GM23338 (cell line): ENCODE results near the gene TNFAIP8L1. TPM values are rescaled to one million over a fixed set of nuclear protein-coding genes. Genes with fewer than 3 reads are reported as not detected.

Experiments
- ATAC-seq: fragments of 200-7000 bp; cut with Tn5 transposase; 3 replicates; pipeline ENCODE4 v1.9.1; 2020
- DNase-seq: peaks from one replicate; pipeline ENCODE4 v3.0.0-alpha.2; 2015; ENCODE audit warnings: low spot score
- H2AFZ ChIP-seq: fragments of 200-600 bp; sonication (generic); 2 replicates; pipeline ENCODE4 v1.8.0; 2016; ENCODE audit warnings: antibody characterized with exemption, mild to moderate bottlenecking, moderate library complexity
- H3F3A ChIP-seq: fragments of 200-600 bp; sonication (generic); replicated peaks from 2 replicates; pipeline ENCODE4 v1.8.0; 2017; ENCODE audit warnings: antibody characterized with exemption, mixed run types, low read depth
- H3K27ac ChIP-seq: fragments of 200-600 bp; sonication (generic); 2 replicates; pipeline ENCODE4 v1.6.1; 2016; ENCODE audit warnings: low read depth
- H3K27me3 ChIP-seq: fragments of 200-600 bp; sonication (generic); 2 replicates; pipeline ENCODE4 v1.8.0; 2016; ENCODE audit warnings: mild to moderate bottlenecking, mixed run types, moderate library complexity; ENCODE audit not compliant: insufficient read depth
- H3K36me3 ChIP-seq: fragments of 200-600 bp; sonication (generic); 2 replicates; pipeline ENCODE4 v1.8.0; 2016; ENCODE audit warnings: mild to moderate bottlenecking; ENCODE audit not compliant: insufficient read depth
- H3K4me1 ChIP-seq: fragments of 200-600 bp; sonication (generic); 2 replicates; pipeline ENCODE4 v1.8.0; 2016; ENCODE audit warnings: mild to moderate bottlenecking, moderate library complexity; ENCODE audit not compliant: insufficient read depth
- H3K4me2 ChIP-seq: fragments of 200-600 bp; sonication (generic); 2 replicates; pipeline ENCODE4 v1.7.1; 2017; ENCODE audit warnings: mixed run types
- H3K4me3 ChIP-seq: fragments of 200-600 bp; sonication (generic); 2 replicates; pipeline ENCODE4 v1.6.1; 2016; ENCODE audit warnings: mixed run types
- H3K79me2 ChIP-seq: fragments of 200-600 bp; sonication (generic); replicated peaks from 2 replicates; pipeline ENCODE4 v1.8.0; 2017; ENCODE audit warnings: mild to moderate bottlenecking; ENCODE audit not compliant: insufficient read depth
- H3K9me2 ChIP-seq: fragments of 200-600 bp; sonication (generic); 2 replicates; pipeline ENCODE4 v1.8.0; 2017; ENCODE audit not compliant: insufficient read depth
- H4K20me1 ChIP-seq: fragments of 200-600 bp; sonication (generic); replicated peaks from 2 replicates; pipeline ENCODE4 v1.8.0; 2017; ENCODE audit warnings: mild to moderate bottlenecking; ENCODE audit not compliant: insufficient read depth
- H3K27ac Mint-ChIP-seq: 2 replicates; pipeline ENCODE4 v1.8.0; 2020; ENCODE audit warnings: inconsistent platforms, mild to moderate bottlenecking, moderate library complexity, mixed read lengths
- H3K27me3 Mint-ChIP-seq: 3 replicates; pipeline ENCODE4 v1.8.0; 2022; ENCODE audit warnings: low read depth, mild to moderate bottlenecking, moderate library complexity, mixed read lengths, inconsistent platforms; ENCODE audit not compliant: insufficient read depth, poor library complexity
- H3K36me3 Mint-ChIP-seq: 3 replicates; pipeline ENCODE4 v1.8.0; 2021; ENCODE audit warnings: low read depth, mild to moderate bottlenecking, inconsistent platforms, moderate library complexity, mixed read lengths
- H3K4me1 Mint-ChIP-seq: 3 replicates; pipeline ENCODE4 v1.8.0; 2020; ENCODE audit warnings: mild to moderate bottlenecking, inconsistent platforms, mixed read lengths
- H3K4me3 Mint-ChIP-seq: 3 replicates; pipeline ENCODE4 v1.8.0; 2021; ENCODE audit warnings: moderate library complexity, mild to moderate bottlenecking, inconsistent platforms, mixed read lengths
- H3K9me3 Mint-ChIP-seq: 3 replicates; pipeline ENCODE4 v1.8.0; 2020; ENCODE audit warnings: moderate library complexity, mild to moderate bottlenecking, inconsistent platforms, mixed read lengths
- CREB1 ChIP-seq: fragments of 250-450 bp; sonication (Bioruptor Pico); IDR thresholded peaks from 2 replicates; pipeline ENCODE4 v1.5.0; 2020; ENCODE audit warnings: low read depth, mild to moderate bottlenecking, moderate library complexity
- CTCF ChIP-seq, 2 experiments: fragments of 200-600 bp in 1 of 2; sonication (generic) in 1 of 2; conservative IDR thresholded peaks; 2 replicates each; pipeline versions ENCODE4 v1.5.1 to v1.6.1; 2016 to 2017; ENCODE audit warnings: antibody characterized with exemption in 2 of 2, low read depth in 2 of 2, mild to moderate bottlenecking in 2 of 2, moderate library complexity in 1 of 2
- EZH2 ChIP-seq: fragments of 200-600 bp; sonication (generic); IDR thresholded peaks from one replicate; pipeline ENCODE4 v1.8.0; 2017; ENCODE audit warnings: antibody characterized with exemption, mild to moderate bottlenecking, low read depth; ENCODE audit not compliant: unreplicated experiment
- EZH2phosphoT487 ChIP-seq: fragments of 200-600 bp; sonication (generic); IDR thresholded peaks from one replicate; pipeline ENCODE4 v1.8.1; 2018; ENCODE audit warnings: antibody characterized with exemption; ENCODE audit not compliant: unreplicated experiment
- JUNB ChIP-seq: IDR thresholded peaks from one replicate; pipeline ENCODE4 v1.6.1; 2016; ENCODE audit warnings: antibody characterized with exemption; ENCODE audit not compliant: unreplicated experiment
- NANOG ChIP-seq: IDR thresholded peaks from 2 replicates; pipeline ENCODE4 v1.6.1; 2016; ENCODE audit warnings: antibody characterized with exemption, borderline replicate concordance
- POLR2AphosphoS5 ChIP-seq: IDR thresholded peaks from 2 replicates; pipeline ENCODE4 v1.6.1; 2016; ENCODE audit warnings: antibody characterized with exemption, low read depth
- STAT1 ChIP-seq: IDR thresholded peaks from one replicate; pipeline ENCODE4 v1.6.1; 2016; ENCODE audit warnings: antibody characterized with exemption; ENCODE audit not compliant: unreplicated experiment
- ZNF114 ChIP-seq: fragments of 250-450 bp; sonication (Bioruptor Pico); IDR thresholded peaks from 2 replicates; pipeline ENCODE4 v1.5.0; 2020; ENCODE audit warnings: mild to moderate bottlenecking, moderate library complexity
- ZNF331 ChIP-seq: fragments of 250-450 bp; sonication (Bioruptor Pico); IDR thresholded peaks from 2 replicates; pipeline ENCODE4 v1.5.0; 2020; ENCODE audit warnings: low read depth, mild to moderate bottlenecking, moderate library complexity
- polyA plus RNA-seq: library from polyadenylated mRNA; unstranded; fragments of >200 nt; fragmentation: Nextera tagmentation; extraction: Ambion mirVana; gene quantifications from 2 replicates; pipeline ENCODE4 v1.2.1, GENCODE V29; 2016
- total RNA-seq: library from RNA; depleted of rRNA; stranded (reverse); fragments of >200 nt; shearing (Covaris generic); gene quantifications from 2 replicates; pipeline ENCODE4 v1.2.3, GENCODE V29; 2014
- TF ChIP-seq, protein P1 (sequence below): IDR thresholded peaks from one replicate; pipeline ENCODE4 v1.6.1; 2018; ENCODE audit warnings: antibody characterized with exemption; ENCODE audit not compliant: unreplicated experiment
- TF ChIP-seq, protein P2 (sequence below): IDR thresholded peaks from 2 replicates; pipeline ENCODE4 v1.6.1; 2016; ENCODE audit warnings: antibody characterized with exemption
- TF ChIP-seq, protein P3 (sequence below): fragments of 250-450 bp; sonication (Bioruptor Pico); IDR thresholded peaks from 2 replicates; pipeline ENCODE4 v1.5.0; 2020; ENCODE audit warnings: mild to moderate bottlenecking, moderate library complexity

Gene TNFAIP8L1
- total and polyA plus RNA-seq, 2 experiments from 2014 or later = 2.7 to 4.1 TPM

GRCh38 chr19:4669723-4670480 is 30.6 kb downstream of the TNFAIP8L1 start, which contains the start of gene MYDGF:
TSS of gene MYDGF (minus strand) at chr19:4670342. CDS start at chr19:4670334, 8 bp downstream.
- Histone ChIP-seq H3K79me2 (peaks cover 19% of the 10 kb centered on the region), H3K4me1 (0 out of 2 replicates have a peak, but pooled peaks cover 5% of the 10 kb centered on the region), H3F3A (peaks cover 15% of the 10 kb centered on the region; the same call in 1 of the 2 replicates), H3K4me3 (peak within 1 kb of the TSS; percentile 91), H3K27ac (no peak within 1 kb of the TSS; the same call in 1 of the 2 replicates), H3K27me3 (no peaks in the 10 kb centered on the region), H4K20me1 (0 out of 2 replicates have a peak, but pooled peaks cover 2% of the 10 kb centered on the region), H2AFZ (peak within 1 kb of the TSS; percentile 87), H3K9me2 (no peaks in the 10 kb centered on the region), H3K4me2 (peak within 1 kb of the TSS; percentile 91), H3K36me3 (no peaks in the 10 kb centered on the region)
- peaks cover 7% of the 10 kb centered on the region for H3K27me3 Mint-ChIP-seq
- H3K27ac Mint-ChIP-seq = peak within 1 kb of the TSS; percentile 92
- TF ChIP-seq CREB1 (CRISPR knock-in tag) = peak; percentile 86
- no peak for TF ChIP-seq STAT1
- no peak for TF ChIP-seq ZNF331 (CRISPR knock-in tag)
- TF ChIP-seq EZH2 = no peak
- no peak for TF ChIP-seq NANOG
- TF ChIP-seq, protein P1, sequence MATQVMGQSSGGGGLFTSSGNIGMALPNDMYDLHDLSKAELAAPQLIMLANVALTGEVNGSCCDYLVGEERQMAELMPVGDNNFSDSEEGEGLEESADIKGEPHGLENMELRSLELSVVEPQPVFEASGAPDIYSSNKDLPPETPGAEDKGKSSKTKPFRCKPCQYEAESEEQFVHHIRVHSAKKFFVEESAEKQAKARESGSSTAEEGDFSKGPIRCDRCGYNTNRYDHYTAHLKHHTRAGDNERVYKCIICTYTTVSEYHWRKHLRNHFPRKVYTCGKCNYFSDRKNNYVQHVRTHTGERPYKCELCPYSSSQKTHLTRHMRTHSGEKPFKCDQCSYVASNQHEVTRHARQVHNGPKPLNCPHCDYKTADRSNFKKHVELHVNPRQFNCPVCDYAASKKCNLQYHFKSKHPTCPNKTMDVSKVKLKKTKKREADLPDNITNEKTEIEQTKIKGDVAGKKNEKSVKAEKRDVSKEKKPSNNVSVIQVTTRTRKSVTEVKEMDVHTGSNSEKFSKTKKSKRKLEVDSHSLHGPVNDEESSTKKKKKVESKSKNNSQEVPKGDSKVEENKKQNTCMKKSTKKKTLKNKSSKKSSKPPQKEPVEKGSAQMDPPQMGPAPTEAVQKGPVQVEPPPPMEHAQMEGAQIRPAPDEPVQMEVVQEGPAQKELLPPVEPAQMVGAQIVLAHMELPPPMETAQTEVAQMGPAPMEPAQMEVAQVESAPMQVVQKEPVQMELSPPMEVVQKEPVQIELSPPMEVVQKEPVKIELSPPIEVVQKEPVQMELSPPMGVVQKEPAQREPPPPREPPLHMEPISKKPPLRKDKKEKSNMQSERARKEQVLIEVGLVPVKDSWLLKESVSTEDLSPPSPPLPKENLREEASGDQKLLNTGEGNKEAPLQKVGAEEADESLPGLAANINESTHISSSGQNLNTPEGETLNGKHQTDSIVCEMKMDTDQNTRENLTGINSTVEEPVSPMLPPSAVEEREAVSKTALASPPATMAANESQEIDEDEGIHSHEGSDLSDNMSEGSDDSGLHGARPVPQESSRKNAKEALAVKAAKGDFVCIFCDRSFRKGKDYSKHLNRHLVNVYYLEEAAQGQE = no peak
- TF ChIP-seq ZNF114 (CRISPR knock-in tag) = no peak
- no peak for TF ChIP-seq JUNB
- TF ChIP-seq, protein P2, sequence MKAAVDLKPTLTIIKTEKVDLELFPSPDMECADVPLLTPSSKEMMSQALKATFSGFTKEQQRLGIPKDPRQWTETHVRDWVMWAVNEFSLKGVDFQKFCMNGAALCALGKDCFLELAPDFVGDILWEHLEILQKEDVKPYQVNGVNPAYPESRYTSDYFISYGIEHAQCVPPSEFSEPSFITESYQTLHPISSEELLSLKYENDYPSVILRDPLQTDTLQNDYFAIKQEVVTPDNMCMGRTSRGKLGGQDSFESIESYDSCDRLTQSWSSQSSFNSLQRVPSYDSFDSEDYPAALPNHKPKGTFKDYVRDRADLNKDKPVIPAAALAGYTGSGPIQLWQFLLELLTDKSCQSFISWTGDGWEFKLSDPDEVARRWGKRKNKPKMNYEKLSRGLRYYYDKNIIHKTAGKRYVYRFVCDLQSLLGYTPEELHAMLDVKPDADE = 0 out of 2 replicates have a peak, but pooled peaks have one; percentile 36
- TF ChIP-seq POLR2AphosphoS5 = peak; percentile 89
- TF ChIP-seq EZH2phosphoT487 = no peak
- no peak for TF ChIP-seq CTCF (conservative IDR thresholded peaks at IDR 0.05; ENCODE audit: low read depth in 2 of 2)
- TF ChIP-seq, protein P3, sequence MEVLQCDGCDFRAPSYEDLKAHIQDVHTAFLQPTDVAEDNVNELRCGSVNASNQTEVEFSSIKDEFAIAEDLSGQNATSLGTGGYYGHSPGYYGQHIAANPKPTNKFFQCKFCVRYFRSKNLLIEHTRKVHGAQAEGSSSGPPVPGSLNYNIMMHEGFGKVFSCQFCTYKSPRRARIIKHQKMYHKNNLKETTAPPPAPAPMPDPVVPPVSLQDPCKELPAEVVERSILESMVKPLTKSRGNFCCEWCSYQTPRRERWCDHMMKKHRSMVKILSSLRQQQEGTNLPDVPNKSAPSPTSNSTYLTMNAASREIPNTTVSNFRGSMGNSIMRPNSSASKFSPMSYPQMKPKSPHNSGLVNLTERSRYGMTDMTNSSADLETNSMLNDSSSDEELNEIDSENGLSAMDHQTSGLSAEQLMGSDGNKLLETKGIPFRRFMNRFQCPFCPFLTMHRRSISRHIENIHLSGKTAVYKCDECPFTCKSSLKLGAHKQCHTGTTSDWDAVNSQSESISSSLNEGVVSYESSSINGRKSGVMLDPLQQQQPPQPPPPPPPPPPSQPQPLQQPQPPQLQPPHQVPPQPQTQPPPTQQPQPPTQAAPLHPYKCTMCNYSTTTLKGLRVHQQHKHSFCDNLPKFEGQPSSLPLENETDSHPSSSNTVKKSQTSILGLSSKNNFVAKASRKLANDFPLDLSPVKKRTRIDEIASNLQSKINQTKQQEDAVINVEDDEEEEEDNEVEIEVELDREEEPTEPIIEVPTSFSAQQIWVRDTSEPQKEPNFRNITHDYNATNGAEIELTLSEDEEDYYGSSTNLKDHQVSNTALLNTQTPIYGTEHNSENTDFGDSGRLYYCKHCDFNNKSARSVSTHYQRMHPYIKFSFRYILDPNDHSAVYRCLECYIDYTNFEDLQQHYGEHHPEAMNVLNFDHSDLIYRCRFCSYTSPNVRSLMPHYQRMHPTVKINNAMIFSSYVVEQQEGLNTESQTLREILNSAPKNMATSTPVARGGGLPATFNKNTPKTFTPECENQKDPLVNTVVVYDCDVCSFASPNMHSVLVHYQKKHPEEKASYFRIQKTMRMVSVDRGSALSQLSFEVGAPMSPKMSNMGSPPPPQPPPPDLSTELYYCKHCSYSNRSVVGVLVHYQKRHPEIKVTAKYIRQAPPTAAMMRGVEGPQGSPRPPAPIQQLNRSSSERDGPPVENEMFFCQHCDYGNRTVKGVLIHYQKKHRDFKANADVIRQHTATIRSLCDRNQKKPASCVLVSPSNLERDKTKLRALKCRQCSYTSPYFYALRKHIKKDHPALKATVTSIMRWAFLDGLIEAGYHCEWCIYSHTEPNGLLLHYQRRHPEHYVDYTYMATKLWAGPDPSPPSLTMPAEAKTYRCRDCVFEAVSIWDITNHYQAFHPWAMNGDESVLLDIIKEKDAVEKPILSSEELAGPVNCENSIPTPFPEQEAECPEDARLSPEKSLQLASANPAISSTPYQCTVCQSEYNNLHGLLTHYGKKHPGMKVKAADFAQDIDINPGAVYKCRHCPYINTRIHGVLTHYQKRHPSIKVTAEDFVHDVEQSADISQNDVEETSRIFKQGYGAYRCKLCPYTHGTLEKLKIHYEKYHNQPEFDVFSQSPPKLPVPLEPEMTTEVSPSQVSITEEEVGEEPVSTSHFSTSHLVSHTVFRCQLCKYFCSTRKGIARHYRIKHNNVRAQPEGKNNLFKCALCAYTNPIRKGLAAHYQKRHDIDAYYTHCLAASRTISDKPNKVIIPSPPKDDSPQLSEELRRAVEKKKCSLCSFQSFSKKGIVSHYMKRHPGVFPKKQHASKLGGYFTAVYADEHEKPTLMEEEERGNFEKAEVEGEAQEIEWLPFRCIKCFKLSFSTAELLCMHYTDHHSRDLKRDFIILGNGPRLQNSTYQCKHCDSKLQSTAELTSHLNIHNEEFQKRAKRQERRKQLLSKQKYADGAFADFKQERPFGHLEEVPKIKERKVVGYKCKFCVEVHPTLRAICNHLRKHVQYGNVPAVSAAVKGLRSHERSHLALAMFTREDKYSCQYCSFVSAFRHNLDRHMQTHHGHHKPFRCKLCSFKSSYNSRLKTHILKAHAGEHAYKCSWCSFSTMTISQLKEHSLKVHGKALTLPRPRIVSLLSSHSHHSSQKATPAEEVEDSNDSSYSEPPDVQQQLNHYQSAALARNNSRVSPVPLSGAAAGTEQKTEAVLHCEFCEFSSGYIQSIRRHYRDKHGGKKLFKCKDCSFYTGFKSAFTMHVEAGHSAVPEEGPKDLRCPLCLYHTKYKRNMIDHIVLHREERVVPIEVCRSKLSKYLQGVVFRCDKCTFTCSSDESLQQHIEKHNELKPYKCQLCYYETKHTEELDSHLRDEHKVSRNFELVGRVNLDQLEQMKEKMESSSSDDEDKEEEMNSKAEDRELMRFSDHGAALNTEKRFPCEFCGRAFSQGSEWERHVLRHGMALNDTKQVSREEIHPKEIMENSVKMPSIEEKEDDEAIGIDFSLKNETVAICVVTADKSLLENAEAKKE (CRISPR knock-in tag) = no peak
- H3K4me3 Mint-ChIP-seq = peak within 1 kb of the TSS; percentile 93
- no peaks in the 10 kb centered on the region for H3K9me3 Mint-ChIP-seq
- peak; percentile 95 for DNase-seq
- H3K4me1 Mint-ChIP-seq = peaks cover 2% of the 10 kb centered on the region; the same call in 1 of the 3 replicates
- peak; percentile 95 for ATAC-seq
- H3K36me3 Mint-ChIP-seq = peaks cover 9% of the 10 kb centered on the region; the same call in 2 of the 3 replicates
